Stimulated activated CD8-positive, alpha-beta memory T cell treated with anti-CD3 and anti-CD28 coated beads, Interleukin-12 subunit alpha, Interleukin-12 subunit beta, amount 100 ng/mL, for 4 hours (primary cell): ENCODE measurements around the gene SERPINH1.

Experiments
- DNase-seq: peaks from one replicate; pipeline ENCODE4 v3.0.0-alpha.2; 2020; ENCODE audit warnings: low read depth

Gene SERPINH1

GRCh38 chr11:75596914-75597313, 34.9 kb downstream of the SERPINH1 start:
- no peak for DNase-seq

- DNase-seq: no peak
Measured at GRCh38 chr11:75597636-75598035, 35.6 kb downstream of the SERPINH1 start.

- no peak for DNase-seq
Measured at GRCh38 chr11:75598264-75598663, 36.2 kb downstream of the SERPINH1 start.

GRCh38 chr11:75598900-75599299, 36.8 kb downstream of the SERPINH1 start:
- DNase-seq: no peak

GRCh38 chr11:75600356-75600755, 38.3 kb downstream of the SERPINH1 start:
- DNase-seq: no peak

- DNase-seq: no peak
Measured at GRCh38 chr11:75601494-75601893, 39.4 kb downstream of the SERPINH1 start.

GRCh38 chr11:75602951-75603350, 40.9 kb downstream of the SERPINH1 start:
- no peak for DNase-seq

GRCh38 chr11:75603791-75604736, 42.0 kb downstream of the SERPINH1 start:
- no peak for DNase-seq

GRCh38 chr11:75606099-75606498, 44.0 kb downstream of the SERPINH1 start:
- DNase-seq: no peak

- no peak for DNase-seq
Measured at GRCh38 chr11:75611823-75612222, 49.8 kb downstream of the SERPINH1 start.

- no peak for DNase-seq
Measured at GRCh38 chr11:75615751-75616150, 53.7 kb downstream of the SERPINH1 start.

GRCh38 chr11:75616281-75616680, 54.2 kb downstream of the SERPINH1 start:
- no peak for DNase-seq
